T-helper 17 cell (primary cell): ENCODE results near the gene GKN2. TPM values are rescaled to one million over a fixed set of nuclear protein-coding genes. Genes with fewer than 3 reads are reported as not detected.

Source experiments
- ATAC-seq: fragments of 150-1000 bp; cut with Tn5 transposase; 2 replicates; pipeline ENCODE4 v1.10.0; 2021; ENCODE audit warnings: mild to moderate bottlenecking, moderate library complexity
- DNase-seq, 3 donors: peaks; one replicate each; pipeline versions ENCODE4 v3.0.0 to v3.0.0-alpha.2; 2020 to 2021
- H3K9me3 ChIP-seq: one replicate; pipeline ENCODE4 v1.7.0; 2013; ENCODE audit warnings: low read length, mild to moderate bottlenecking; ENCODE audit not compliant: control insufficient read depth, poor library complexity, severe bottlenecking
- H3K27ac Mint-ChIP-seq: one replicate; pipeline ENCODE4 v1.8.0; 2022; ENCODE audit warnings: mild to moderate bottlenecking, moderate library complexity, mixed read lengths
- H3K27me3 Mint-ChIP-seq: one replicate; pipeline ENCODE4 v1.8.0; 2022; ENCODE audit warnings: mixed read lengths
- H3K36me3 Mint-ChIP-seq: one replicate; pipeline ENCODE4 v1.8.0; 2022; ENCODE audit warnings: low read depth, mixed read lengths
- H3K4me1 Mint-ChIP-seq: one replicate; pipeline ENCODE4 v1.8.0; 2022; ENCODE audit warnings: mild to moderate bottlenecking, mixed read lengths
- H3K4me3 Mint-ChIP-seq: one replicate; pipeline ENCODE4 v1.8.0; 2022; ENCODE audit warnings: mild to moderate bottlenecking, moderate library complexity, mixed read lengths
- total RNA-seq, 4 donors: library from RNA in 2 of 4; stranded (reverse) in 2 of 4; gene quantifications; one replicate each; pipeline ENCODE4 v1.2.3 and lab custom pipeline; 2022 to 2026

Gene GKN2
- total RNA-seq, 2 donors from 2014 or later: not detected

DNA sequence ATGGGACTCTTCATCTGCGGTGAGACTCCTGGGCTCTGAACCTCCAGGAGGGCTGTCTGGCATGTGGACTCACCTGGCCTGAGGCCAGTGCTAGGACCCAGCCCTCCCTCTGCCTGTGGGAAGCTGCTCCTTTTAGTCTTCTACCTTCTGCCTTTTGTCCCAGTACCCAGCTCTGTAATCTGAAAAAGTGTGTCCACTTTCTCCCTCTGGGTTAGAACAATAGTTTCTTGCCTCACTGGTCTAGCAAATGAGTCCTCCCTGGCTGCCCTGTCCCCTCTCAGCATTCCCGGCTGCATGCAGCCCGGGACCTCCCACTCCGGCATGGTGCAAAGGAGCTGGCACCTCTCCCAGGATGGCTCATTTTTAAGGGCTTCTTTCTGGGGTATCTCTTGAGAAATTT, 25.9 kb downstream of the GKN2 start:
- ATAC-seq: no peak
- H3K27me3 Mint-ChIP-seq: peaks cover 23% of the 10 kb centered on the region
- H3K9me3 ChIP-seq: no peaks in the 10 kb centered on the region
- no peak overlapping the region for H3K27ac Mint-ChIP-seq
- peaks cover 4% of the 10 kb centered on the region for H3K4me1 Mint-ChIP-seq
- no peaks in the 10 kb centered on the region for H3K36me3 Mint-ChIP-seq
- DNase-seq: no peak
- no peak overlapping the region for H3K4me3 Mint-ChIP-seq

DNA sequence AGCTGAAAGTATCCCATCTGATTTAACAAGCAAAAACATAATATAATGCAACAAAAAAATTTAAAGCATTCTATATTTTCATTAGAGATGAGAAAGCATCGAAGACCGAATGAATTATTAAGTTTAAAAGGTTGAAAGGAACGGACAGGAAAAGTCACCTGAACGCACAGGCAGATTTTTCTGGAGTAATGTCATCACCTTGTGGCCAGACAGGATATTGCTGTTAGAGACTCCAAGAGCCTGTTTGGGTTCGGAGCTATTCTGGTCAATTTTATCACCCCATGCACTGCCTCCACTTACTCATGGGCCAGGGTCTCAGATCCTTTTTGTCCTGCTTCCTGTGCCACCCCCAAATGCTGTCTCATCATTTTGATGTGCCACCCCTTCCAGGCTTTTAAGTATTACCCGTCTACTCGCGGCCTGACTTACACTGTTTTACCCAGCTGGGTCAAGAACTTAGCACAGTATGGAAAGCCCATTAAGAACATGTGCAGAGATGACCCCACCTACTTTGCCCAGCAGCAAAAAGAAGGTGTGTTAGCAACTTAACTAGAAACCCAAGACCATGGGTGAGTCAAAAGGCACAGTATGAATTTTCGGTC, 27.3 kb downstream of the GKN2 start:
- DNase-seq: peak in 2 of 3 donors; percentile 22 to 48
- Mint-ChIP-seq H3K36me3 (no peaks in the 10 kb centered on the region), H3K27me3 (peaks cover 19% of the 10 kb centered on the region), H3K27ac (peak overlapping the region; percentile 67), H3K4me1 (peaks cover 4% of the 10 kb centered on the region), H3K4me3 (no peak overlapping the region)
- ATAC-seq: peak; percentile 79
- no peaks in the 10 kb centered on the region for H3K9me3 ChIP-seq

DNA sequence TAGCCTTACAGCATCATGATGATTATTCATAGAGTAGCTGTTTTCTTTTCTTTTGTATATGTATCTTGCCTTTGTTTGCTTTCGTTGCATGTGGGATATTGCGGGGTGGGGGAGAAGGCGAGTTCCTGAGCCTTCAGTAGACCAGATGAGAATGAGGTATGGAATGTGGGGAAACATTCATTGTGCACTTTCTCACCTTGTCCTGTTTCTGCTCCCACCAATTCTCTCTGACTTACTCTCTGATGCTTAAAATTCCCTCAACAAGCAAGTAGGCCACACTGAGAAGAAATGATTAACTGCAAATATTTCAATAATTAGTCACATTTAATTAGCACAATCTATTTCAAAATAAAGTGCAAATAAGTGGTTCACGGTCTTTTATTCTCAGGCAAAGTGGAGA, 31.0 kb downstream of the GKN2 start:
- H3K27me3 Mint-ChIP-seq: peaks cover 6% of the 10 kb centered on the region
- ATAC-seq: no peak
- H3K4me1 Mint-ChIP-seq: no peaks in the 10 kb centered on the region
- H3K9me3 ChIP-seq: no peaks in the 10 kb centered on the region
- no peak for DNase-seq
- no peak overlapping the region for H3K27ac Mint-ChIP-seq
- H3K4me3 Mint-ChIP-seq: no peak overlapping the region
- H3K36me3 Mint-ChIP-seq: no peaks in the 10 kb centered on the region

DNA sequence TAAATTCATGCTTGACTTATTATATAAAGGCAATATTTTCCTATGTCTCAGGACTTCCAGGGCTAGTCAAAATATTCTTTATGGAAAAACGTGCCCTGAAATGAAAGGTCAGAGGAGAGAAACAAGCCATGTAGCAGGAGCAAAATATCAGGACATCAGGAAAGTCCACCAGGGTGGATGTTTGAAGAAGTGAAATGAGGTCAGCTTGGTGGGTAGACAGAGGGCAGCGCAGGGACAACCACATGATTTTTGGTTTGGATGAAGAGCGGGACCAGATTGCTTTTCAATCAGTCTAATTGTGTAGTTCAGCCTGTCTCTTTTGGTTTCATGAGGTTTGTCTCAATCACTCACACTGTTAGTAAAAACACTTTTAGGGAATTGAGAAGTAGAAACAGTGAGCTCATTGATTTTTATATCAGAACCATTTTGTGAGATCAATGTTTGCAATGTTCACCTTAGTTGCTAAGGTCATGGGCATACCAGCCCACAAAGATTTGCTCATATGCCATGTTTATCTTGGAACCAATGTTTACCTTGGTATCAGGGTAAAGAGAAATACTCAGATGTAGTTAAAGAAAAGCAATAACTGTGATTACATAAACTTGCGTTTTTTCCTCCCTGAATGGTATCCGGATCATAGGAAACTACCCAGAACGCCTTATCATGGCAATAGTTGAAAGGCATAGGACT, 32.1 kb downstream of the GKN2 start:
- no peak for DNase-seq
- Mint-ChIP-seq H3K27me3 (no peaks in the 10 kb centered on the region), H3K36me3 (no peaks in the 10 kb centered on the region), H3K4me1 (no peaks in the 10 kb centered on the region), H3K27ac (no peak overlapping the region), H3K4me3 (no peak overlapping the region)
- no peak for ATAC-seq
- H3K9me3 ChIP-seq: no peaks in the 10 kb centered on the region

DNA sequence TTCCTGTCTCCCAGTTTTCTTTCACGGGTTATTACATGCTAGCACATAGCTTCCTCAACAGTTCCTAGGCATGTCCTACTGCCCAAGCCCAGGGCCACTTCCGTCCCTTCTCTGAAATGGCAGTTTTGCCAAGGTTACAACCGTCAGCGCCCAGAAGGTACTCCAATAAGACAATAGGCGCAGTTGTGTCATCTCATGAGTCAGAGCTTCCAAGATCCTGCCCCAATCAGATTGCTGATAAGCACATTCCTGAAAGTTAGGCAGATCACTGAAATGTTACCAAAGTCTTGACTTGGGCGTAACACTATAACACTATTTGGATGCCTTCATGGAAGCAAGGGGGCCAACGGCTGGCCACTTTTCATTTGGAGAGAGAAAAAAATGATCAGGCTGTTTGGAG, 34.2 kb downstream of the GKN2 start:
- ATAC-seq: no peak
- Mint-ChIP-seq H3K36me3 (no peaks in the 10 kb centered on the region), H3K4me1 (no peaks in the 10 kb centered on the region), H3K27me3 (no peaks in the 10 kb centered on the region), H3K4me3 (no peak overlapping the region), H3K27ac (peak overlapping the region; percentile 27)
- DNase-seq: no peak
- H3K9me3 ChIP-seq: no peaks in the 10 kb centered on the region

DNA sequence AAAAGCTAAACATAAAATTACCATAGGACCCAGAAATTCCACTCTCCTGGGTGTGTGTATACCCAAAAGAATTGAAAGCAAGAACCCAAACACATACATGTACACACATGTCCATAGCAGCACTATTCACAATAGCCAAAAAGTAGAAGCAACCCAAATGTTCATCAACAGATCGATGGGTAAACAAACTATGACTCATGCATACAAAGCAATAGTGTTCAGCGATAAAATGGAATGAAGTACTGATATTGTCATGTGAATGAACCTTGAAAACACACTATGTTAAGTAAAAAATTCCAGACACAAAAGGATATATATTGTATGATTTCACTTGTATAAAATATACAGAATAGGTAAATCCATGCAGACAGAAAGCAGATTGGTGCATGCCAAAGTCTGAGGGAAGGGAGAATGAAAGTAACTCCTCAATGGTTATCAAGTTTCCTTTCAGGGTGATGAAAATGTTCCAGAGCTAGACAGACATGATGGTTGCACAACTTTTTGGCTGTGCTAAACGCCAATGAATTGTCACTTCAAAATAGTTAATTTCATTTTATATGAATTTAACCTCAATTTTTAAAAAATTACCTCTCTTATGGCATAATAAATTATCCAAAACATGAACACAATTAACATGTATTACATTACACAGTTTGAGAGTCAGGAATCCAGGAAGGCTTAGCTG, 35.5 kb downstream of the GKN2 start:
- no peaks in the 10 kb centered on the region for H3K9me3 ChIP-seq
- no peak overlapping the region for H3K27ac Mint-ChIP-seq
- H3K27me3 Mint-ChIP-seq: no peaks in the 10 kb centered on the region
- no peak for ATAC-seq
- no peak for DNase-seq
- H3K36me3 Mint-ChIP-seq: no peaks in the 10 kb centered on the region
- H3K4me1 Mint-ChIP-seq: no peaks in the 10 kb centered on the region
- no peak overlapping the region for H3K4me3 Mint-ChIP-seq

DNA sequence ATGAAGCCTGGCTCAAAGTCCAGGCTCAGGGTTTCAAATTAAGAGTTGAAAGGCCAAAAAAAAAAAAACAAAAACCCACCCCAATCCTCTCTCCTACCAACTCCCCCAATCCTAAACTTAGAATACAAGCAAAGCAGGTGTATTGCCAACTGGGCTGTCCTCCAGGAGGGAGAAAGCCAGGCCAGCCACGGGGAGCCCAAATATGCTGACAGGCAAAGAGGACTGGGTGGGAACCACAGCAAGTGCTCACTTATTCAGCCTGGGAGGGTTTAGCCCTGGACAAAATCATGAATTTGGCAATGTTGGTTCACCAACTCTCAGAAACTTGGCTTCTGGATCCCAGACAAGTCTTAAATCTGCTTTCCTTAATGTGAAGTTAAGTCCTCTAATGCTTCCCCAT, 36.5 kb downstream of the GKN2 start:
- Mint-ChIP-seq H3K27me3 (no peaks in the 10 kb centered on the region), H3K27ac (no peak overlapping the region), H3K4me1 (no peaks in the 10 kb centered on the region), H3K36me3 (no peaks in the 10 kb centered on the region), H3K4me3 (no peak overlapping the region)
- DNase-seq: no peak
- no peak for ATAC-seq
- no peaks in the 10 kb centered on the region for H3K9me3 ChIP-seq

DNA sequence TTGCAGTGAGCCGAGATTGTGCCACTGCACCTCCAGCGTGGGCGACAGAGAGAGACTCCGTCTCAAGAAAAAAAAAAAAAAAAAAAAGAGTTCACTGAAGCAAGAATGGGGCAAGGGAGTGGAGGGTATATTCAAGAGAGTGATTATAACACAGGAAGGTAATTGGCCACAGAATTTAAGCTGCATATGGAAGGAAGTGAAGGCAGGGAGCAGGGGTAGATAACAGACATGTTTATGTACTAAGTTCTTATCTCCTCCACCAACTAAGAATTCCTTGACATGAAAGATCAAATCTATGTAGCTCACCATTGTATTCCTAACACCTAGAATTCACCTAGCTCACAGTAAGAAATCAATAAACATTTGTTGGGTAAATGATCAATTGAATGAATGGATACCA, 37.3 kb downstream of the GKN2 start:
- no peaks in the 10 kb centered on the region for H3K9me3 ChIP-seq
- no peak overlapping the region for H3K27ac Mint-ChIP-seq
- H3K27me3 Mint-ChIP-seq: no peaks in the 10 kb centered on the region
- no peak for DNase-seq
- H3K4me1 Mint-ChIP-seq: peaks cover 2% of the 10 kb centered on the region
- H3K4me3 Mint-ChIP-seq: no peak overlapping the region
- no peak for ATAC-seq
- H3K36me3 Mint-ChIP-seq: no peaks in the 10 kb centered on the region

DNA sequence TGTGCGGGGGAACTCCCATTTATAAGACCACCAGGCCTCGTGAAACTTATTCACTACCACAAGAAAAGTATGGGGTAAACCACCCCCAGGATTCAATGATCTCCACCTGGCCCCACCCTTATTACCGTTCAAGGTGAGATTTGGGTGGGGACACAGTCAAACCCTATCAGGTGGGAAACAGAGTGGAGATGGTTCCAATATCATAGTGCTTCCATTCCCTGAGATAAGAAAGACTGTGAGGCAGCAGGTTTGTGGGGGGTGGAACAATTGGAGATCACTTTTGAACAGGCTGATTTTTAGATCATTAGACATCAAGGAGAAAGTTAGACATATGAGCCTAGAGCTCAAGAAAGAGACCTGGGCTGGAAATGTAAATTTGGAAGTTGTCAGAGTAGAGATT, 39.3 kb downstream of the GKN2 start:
- no peaks in the 10 kb centered on the region for H3K27me3 Mint-ChIP-seq
- DNase-seq: no peak

DNA sequence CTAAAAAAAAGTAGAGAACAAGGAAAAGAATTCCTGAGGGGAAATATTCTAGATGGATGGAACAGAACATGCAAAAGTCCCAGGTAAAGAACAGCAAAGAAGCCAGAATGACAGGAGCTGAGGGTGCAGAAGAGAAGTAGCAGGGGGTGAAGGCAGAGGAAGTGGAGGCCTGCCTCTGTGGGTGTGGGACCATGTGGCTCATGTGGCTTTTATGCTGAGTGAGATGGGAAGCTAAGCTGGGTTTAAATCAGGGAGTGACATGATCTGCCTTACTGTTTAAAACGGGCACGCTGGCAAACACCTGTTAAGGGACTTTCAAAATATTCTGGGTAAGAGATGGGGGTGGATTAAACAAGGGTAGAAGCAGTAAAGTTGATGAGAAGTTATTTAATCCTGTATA, 40.0 kb downstream of the GKN2 start:
- H3K9me3 ChIP-seq: no peaks in the 10 kb centered on the region
- DNase-seq (peak in 1 of 3 donors; percentile 18), ATAC-seq (peak; percentile 28)
- no peaks in the 10 kb centered on the region for H3K36me3 Mint-ChIP-seq
- H3K27ac Mint-ChIP-seq: no peak overlapping the region
- H3K4me1 Mint-ChIP-seq: peaks cover 22% of the 10 kb centered on the region
- no peaks in the 10 kb centered on the region for H3K27me3 Mint-ChIP-seq
- H3K4me3 Mint-ChIP-seq: no peak overlapping the region

More for the DNA sequence above, 39.3 kb downstream of the GKN2 start:
- peaks cover 17% of the 10 kb centered on the region for H3K4me1 Mint-ChIP-seq
- H3K27ac Mint-ChIP-seq: no peak overlapping the region
- H3K36me3 Mint-ChIP-seq: no peaks in the 10 kb centered on the region
- H3K9me3 ChIP-seq: no peaks in the 10 kb centered on the region
- H3K4me3 Mint-ChIP-seq: no peak overlapping the region
- ATAC-seq: no peak

DNA sequence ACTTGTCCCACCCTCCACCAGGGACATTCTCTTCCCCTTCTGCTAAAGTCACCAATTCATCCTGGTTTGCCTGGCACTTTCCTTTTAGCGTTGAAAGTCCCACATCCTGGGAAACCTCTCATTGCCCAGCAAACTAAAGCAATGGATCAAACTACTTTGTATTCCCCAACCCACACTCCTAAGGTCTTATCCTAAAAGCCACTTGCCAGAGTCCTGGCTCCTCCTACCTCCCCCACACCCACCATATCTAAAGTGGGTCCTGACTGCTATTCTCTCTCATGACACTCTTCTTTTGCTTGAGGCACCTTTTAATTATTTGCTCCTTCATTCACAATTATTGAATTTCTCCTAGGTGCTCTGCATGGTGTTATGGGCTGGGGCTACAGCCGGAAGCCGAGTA, 40.6 kb downstream of the GKN2 start:
- H3K27ac Mint-ChIP-seq: no peak overlapping the region
- H3K36me3 Mint-ChIP-seq: no peaks in the 10 kb centered on the region
- no peak overlapping the region for H3K4me3 Mint-ChIP-seq
- H3K27me3 Mint-ChIP-seq: no peaks in the 10 kb centered on the region
- peaks cover 26% of the 10 kb centered on the region for H3K4me1 Mint-ChIP-seq
- no peak for DNase-seq
- ATAC-seq: no peak
- H3K9me3 ChIP-seq: no peaks in the 10 kb centered on the region

DNA sequence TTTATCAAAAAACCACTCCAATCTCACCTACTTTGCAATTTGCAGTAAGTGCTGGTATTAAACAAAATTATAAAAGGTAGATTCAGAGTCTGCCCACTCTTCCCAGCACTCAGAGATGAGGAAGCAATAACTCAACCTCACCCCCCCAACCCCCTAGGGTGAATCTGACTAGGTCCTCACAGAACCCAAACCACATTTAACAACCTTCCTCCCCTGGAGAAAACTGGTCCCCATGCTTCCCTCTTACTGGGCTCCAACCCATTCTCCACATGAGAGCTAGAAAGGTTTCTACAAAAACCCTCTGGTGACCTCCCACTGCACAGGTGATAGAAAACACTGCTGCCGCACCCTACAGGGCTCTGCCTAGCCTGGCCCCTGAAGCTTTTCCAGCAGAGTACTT, 41.0 kb downstream of the GKN2 start:
- H3K27ac Mint-ChIP-seq: no peak overlapping the region

DNA sequence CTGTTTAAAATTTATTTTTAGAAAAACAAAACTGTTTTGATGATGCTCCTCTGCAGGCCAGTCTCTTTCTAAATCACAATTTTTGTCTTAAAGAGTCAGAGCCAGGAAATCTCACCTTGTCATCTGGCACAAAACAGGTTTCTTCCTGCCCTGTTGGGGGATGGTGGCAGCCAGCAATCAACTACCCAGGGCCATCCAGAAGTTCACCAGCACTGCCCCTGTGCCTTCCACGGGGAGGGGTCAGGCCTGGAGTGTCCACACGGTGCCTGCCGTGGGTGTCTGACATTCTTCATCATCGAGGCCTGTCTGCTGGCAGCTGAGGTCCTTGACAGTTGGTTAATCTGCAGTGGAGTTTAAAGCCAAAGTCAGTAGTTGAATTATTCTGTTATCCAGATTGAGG, 41.4 kb downstream of the GKN2 start:
- H3K27ac Mint-ChIP-seq: no peak overlapping the region

More for the DNA sequence above, 41.0 kb downstream of the GKN2 start:
- no peaks in the 10 kb centered on the region for H3K9me3 ChIP-seq
- Mint-ChIP-seq H3K4me3 (no peak overlapping the region), H3K4me1 (peaks cover 26% of the 10 kb centered on the region), H3K36me3 (no peaks in the 10 kb centered on the region), H3K27me3 (no peaks in the 10 kb centered on the region)
- no peak for DNase-seq
- ATAC-seq: no peak

More for the DNA sequence above, 41.4 kb downstream of the GKN2 start:
- Mint-ChIP-seq H3K27me3 (no peaks in the 10 kb centered on the region), H3K4me1 (peaks cover 26% of the 10 kb centered on the region), H3K4me3 (no peak overlapping the region), H3K36me3 (no peaks in the 10 kb centered on the region)
- no peak for ATAC-seq
- no peaks in the 10 kb centered on the region for H3K9me3 ChIP-seq
- no peak for DNase-seq
